ENCODE results near the gene COX6B2.
"Not testable (repeated sequence)": the region's sequence is repeated elsewhere in the genome, so short reads cannot be mapped to it uniquely, and the experiment has no call there.

The COX6B2 gene

GRCh38 chr19:55346725-55347441, 7.6 kb downstream of the COX6B2 start:
- H3K4me3 ChIP-seq: no peak overlapping the region
- H3K27ac ChIP-seq: no peak overlapping the region

- Histone ChIP-seq H3K4me3 (no peak overlapping the region), H3K27ac (no peak overlapping the region)
These were observed 8.4 kb downstream of the COX6B2 start for GRCh38 chr19:55345818-55346724.

- Histone ChIP-seq H3K27ac (no peak overlapping the region), H3K4me3 (no peak overlapping the region)
These were observed 9.3 kb downstream of the COX6B2 start for GRCh38 chr19:55345101-55345817.

GRCh38 chr19:55344444-55344843, 10.1 kb downstream of the COX6B2 start:
- no peak overlapping the region for H3K4me3 ChIP-seq
- no peak overlapping the region for H3K27ac ChIP-seq

GRCh38 chr19:55341595-55342531, 12.7 kb downstream of the COX6B2 start:
- peak overlapping the region in 3 of 7 experiments; percentile 70 to 81 (median 74) for H3K4me3 ChIP-seq
- peak overlapping the region in 1 of 21 experiments; percentile 14 for H3K27ac ChIP-seq

- Histone ChIP-seq H3K27ac (peak overlapping the region in 16 of 21 experiments; percentile 91 to 99 (median 95)), H3K4me3 (peak overlapping the region; percentile 49 to 88 (median 74))
These were observed 13.3 kb downstream of the COX6B2 start for GRCh38 chr19:55341171-55341588.

GRCh38 chr19:55340784-55341147, 13.8 kb downstream of the COX6B2 start:
- peak overlapping the region in 20 of 21 experiments; percentile 74 to 99 (median 95) for H3K27ac ChIP-seq
- peak overlapping the region; percentile 49 to 88 (median 74) for H3K4me3 ChIP-seq

- Histone ChIP-seq H3K4me3 (peak overlapping the region; percentile 49 to 88 (median 74)), H3K27ac (peak overlapping the region; percentile 74 to 99 (median 95))
These were observed 14.4 kb downstream of the COX6B2 start for GRCh38 chr19:55339889-55340783.

GRCh38 chr19:55339105-55339888, 15.2 kb downstream of the COX6B2 start, which contains the start of gene KMT5C:
KMT5C (plus strand) TSS chr19:55339876; CDS start chr19:55341937, 2,061 bp downstream.
- peak within 1 kb of the TSS; percentile 49 to 88 (median 74) for H3K4me3 ChIP-seq
- peak within 1 kb of the TSS; percentile 77 to 99 (median 96) for H3K27ac ChIP-seq

- Histone ChIP-seq H3K27ac (peak overlapping the region in 1 of 21 experiments; percentile 25), H3K4me3 (no peak overlapping the region)
These were observed 18.4 kb downstream of the COX6B2 start for GRCh38 chr19:55336101-55336500.

- Histone ChIP-seq H3K27ac (no peak overlapping the region), H3K4me3 (no peak overlapping the region)
These were observed 20.6 kb downstream of the COX6B2 start for GRCh38 chr19:55333870-55334269.

GRCh38 chr19:55329791-55330190, 24.7 kb downstream of the COX6B2 start:
- not testable (repeated sequence) for H3K27ac ChIP-seq, H3K4me3 ChIP-seq

- H3K4me3 ChIP-seq, H3K27ac ChIP-seq: not testable (repeated sequence)
These were observed 25.7 kb downstream of the COX6B2 start for GRCh38 chr19:55328774-55329318.

GRCh38 chr19:55325172-55325571, 29.3 kb downstream of the COX6B2 start, which contains the start of gene TMEM150B:
TMEM150B (minus strand) TSS chr19:55325341; CDS start chr19:55321036, 4,305 bp downstream.
- Histone ChIP-seq H3K27ac (peak within 1 kb of the TSS in 4 of 21 experiments; percentile 23 to 56 (median 50)), H3K4me3 (no peak within 1 kb of the TSS)

- H3K27ac ChIP-seq: peak overlapping the region in 3 of 21 experiments; percentile 50 to 56 (median 51)
- no peak overlapping the region for H3K4me3 ChIP-seq
These were observed 29.9 kb downstream of the COX6B2 start for GRCh38 chr19:55324662-55325061.

- H3K27ac ChIP-seq: no peak overlapping the region
- no peak overlapping the region for H3K4me3 ChIP-seq
These were observed 32.2 kb downstream of the COX6B2 start for GRCh38 chr19:55322204-55322885.

All from skin epidermis (tissue), 12 donors.